Activated gamma-delta T cell treated with Interleukin-2 at 50 U/mL for 16 hours (primary cell): ENCODE data around the gene SGSH.

ENCODE experiments used
- DNase-seq: peaks from one replicate; pipeline ENCODE4 v3.0.0-alpha.2; 2020

SGSH gene

DNA sequence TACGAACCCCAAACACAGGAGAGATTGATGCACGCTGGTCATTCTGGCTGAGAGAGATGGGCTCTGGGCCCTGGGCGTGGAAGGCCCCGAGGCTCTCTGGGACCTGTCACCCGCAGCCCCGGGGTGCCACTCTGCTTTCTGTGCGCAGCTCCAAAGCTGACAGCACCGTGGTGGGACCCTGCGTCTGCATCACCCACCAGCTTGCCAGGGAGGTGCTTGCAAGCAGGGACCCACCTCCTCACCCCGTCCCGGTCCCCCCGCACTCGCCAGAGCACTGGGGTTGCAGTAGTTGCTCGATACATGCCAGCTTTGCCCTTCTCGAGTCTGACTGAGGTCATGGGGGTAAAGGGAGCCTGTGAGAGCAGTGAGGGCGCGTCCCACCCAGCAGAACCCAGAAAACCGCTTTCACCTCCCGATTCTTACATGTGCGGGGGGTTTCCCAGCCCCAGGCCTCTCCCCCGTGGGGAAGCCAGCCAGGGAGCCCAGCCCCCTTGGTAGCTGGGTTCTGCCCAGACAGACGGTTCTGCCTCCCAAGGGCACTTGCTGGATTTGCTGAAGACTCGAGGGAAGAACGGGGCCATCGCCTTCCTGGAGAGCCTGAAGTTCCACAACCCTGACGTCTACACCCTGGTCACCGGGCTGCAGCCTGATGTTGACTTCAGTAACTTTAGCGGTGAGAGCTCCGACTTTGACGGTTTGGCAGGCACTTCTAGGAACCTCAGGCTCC lies 37.9 kb downstream of the SGSH start:
- no peak for DNase-seq

DNA sequence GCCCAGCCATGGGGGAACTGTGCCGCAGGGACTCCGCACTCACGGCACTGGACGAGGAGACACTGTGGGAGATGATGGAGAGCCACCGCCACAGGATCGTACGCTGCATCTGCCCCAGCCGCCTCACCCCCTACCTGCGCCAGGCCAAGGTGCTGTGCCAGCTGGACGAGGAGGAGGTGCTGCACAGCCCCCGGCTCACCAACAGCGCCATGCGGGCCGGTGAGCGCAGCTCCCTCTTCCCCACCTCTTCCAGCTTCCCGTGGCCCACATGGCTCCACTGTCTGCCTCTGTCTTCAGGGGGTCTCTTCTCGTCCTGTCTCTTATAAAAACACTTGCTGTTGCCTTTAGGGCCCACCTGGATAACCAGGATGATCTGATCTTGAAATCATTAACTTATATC lies 38.7 kb downstream of the SGSH start:
- no peak for DNase-seq

GRCh38 chr17:80180192-80180591 lies 39.9 kb downstream of the SGSH start:
- no peak for DNase-seq

DNA sequence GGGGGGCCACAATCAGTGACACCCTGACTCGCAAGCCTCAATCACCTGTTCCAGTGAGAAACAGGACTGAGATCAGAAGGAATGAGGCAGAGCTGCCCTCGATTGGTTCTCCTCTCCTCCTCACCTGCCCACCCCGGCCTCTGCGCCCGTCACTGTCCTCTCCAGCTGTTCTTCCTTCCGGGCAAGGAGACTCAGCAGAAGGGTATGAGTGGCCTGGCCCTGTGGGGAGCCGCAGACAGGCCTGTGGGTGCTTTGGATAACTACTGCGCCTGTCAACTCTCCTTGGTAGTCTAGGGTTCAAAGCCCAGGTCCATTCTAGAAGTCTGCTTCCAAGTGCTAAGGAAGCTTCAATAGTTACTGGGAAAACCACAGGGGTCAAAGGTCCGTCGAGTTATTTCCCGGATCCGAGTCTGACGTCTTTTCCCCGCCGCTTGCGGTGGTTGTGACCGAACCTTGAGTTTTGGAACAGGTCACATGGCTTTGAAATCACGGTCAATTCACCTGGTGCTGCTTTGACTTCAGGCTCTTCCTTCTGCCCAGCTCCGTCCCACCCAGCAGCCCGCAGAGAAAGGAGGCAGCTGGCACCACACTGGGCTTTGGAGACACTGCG lies 42.0 kb downstream of the SGSH start:
- DNase-seq, result no peak

DNA sequence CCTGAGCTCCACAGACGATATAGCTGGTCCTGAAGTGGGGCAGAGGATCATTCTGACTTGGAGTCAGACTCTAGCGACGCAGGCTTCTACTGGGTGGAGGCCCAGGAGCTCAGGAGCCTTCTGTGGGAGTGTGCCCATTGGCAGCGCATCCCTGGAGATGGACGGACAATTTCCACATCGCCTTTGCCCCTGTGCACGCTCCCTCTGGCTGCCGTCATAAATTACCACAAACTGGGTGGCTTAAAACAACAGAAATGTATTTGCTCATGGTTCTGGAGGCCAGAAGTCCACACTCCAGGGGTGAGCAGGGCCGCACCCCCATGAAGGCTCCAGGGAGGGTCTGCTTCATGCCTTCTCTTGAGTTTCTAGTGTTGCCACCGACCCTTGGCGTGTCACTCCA lies 43.4 kb downstream of the SGSH start:
- no peak for DNase-seq

DNA sequence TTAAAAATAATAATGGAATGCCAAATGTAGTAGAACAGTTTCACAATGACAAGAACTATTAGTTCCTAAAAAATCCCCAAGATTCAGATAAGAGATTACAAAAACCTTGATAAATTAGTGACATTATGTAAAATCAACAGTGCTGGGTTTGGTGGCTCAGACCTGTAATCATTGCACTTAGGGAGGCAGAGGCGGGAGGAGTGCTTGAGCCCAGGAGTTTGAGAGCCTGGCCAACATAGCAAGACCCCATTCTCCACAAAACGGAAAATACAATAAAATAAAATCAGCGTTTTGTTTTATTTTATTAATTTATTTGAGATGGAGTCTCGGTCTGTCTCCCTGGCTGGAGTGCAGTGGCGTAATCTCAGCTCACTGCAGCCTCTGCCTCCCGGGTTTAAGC lies 46.2 kb downstream of the SGSH start:
- no peak for DNase-seq

- no peak for DNase-seq
Observed at GRCh38 chr17:80173126-80173525, 47.0 kb downstream of the SGSH start.

GRCh38 chr17:80171681-80172080 lies 48.5 kb downstream of the SGSH start:
- no peak for DNase-seq

DNA sequence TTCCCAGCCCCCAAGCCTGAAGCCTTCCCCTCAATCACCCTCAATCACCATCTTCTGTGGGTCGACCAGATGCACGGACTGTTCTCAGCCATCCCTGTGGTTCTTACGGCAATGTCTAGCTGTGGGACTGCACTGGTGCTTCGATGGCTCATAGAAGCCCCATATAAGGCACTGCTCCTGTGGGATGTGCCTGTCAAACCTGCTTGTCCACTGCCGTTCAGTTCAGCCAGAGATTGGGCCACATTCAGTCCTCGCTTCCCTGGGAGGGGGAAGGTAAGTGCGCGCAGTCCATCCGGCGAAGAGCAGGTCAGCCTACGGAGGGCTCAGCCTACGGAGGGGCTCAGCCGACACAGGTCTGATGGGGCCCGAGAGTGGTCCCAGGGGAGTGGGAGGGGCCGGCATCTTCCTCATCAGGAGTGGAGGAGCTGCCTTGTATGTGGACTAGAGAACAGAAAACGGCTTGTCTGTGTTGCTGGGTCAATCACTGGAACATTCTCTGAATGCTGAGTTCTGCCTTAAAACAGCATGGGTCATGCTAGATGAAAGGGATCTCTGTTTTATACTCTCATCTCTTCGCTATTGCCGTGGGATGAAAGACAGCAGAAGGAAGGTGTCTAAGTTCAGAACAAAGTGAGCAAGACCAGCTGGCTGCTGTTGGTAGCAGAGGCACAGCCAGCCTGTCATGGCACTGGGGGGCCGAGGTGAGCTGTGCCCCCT lies 50.2 kb downstream of the SGSH start, which contains the start of gene CARD14:
CARD14 (plus strand) TSS at position 247 of the 717 bp plus-strand sequence. CDS start 11,409 bp downstream, outside the sequence.
- DNase-seq, result no peak

GRCh38 chr17:80169107-80169506 lies 51.0 kb downstream of the SGSH start:
- no peak for DNase-seq

- DNase-seq, result no peak
Observed at GRCh38 chr17:80168371-80168770, 51.8 kb downstream of the SGSH start.

DNA sequence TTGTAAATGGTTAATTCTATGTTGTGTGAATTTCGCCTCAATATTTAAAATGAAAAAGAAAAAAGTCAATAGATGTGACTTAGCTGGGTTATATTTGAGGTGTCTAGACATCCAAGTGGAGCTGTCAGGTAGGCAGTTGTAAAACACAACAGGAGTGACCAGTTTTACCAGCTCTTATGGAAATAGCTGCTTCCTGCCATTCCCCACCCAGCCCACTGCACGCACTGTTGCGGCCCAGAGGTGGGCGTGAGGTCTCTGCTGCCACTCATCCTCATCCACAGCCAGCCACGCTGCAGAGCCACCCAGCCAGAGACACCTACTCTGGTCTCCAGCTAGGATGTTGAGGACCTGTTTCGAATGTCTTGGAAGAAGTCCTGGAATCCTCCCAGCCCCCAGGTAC lies 53.7 kb downstream of the SGSH start:
- no peak for DNase-seq

GRCh38 chr17:80164185-80164584 lies 55.9 kb downstream of the SGSH start:
- no peak for DNase-seq

DNA sequence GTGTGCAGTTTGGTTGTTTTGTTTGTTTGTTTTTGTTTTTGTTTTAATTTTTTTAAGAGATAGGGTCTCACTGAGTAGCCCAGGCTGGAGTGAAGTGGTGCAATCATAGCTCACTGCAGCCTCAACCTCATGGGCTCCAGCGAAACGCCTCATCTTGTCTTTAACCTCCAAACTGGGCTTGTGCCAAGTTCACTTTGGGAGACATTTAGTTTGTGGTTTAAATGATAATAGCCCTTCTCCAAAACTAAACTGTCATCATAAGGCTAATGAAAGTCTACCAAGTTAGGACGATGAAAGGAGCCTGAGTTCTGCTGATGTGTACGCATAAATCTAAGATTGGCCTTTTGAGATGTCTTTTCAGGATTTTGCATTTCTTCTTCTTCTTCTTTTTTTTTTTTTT lies 56.8 kb downstream of the SGSH start:
- no peak for DNase-seq

GRCh38 chr17:80160536-80160935 lies 59.6 kb downstream of the SGSH start:
- DNase-seq, result no peak
